GM18951 (cell line): Measurements from ENCODE around the gene MYOG.

Source experiments
- POLR2A ChIP-seq: IDR thresholded peaks from 4 replicates; pipeline ENCODE4 v1.6.1; 2011; ENCODE audit warnings: mild to moderate bottlenecking; ENCODE audit not compliant: insufficient read length, insufficient read depth; ENCODE audit errors: extremely low read depth
- in situ Hi-C: fragments of 300-500 bp; cut with MboI; formaldehyde crosslinking; loops from one replicate; pipeline ENCODE4 v1.12.0; 2022; ENCODE audit warnings: low sequenced_read_pairs, mixed read lengths, inconsistent platforms; ENCODE audit not compliant: unreplicated experiment

MYOG gene

DNA sequence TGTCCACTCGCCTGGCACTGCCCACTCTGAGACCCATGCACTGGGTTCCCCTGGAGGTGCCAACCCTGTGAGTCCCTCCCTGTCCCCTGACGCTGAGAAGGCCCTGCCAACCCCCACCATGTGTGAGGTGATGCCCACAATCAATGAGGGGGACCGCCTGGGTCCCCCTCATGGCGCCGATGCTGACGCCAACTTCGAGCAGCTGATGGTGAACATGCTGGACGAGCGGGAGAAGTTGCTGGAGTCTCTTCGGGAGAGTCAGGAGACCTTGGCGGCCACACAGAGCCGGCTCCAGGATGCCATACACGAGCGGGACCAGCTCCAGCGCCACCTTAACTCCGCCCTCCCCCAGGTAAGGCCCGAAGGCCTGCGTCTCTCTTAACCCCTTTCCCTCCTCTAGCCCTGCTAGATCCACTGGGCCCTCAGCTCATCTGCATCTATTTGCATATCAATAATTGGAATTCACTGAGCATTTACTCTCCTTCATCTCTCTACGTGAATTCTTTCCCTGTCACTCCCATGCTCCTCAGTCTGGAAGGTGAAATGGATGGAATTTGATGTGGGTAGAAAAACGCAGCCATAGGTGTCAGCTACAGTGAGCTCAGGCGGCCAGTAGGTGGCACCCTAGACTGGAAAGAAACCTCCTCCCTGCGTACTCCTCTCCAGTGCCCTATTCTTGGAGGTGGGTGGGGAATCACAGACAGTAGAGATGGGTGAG, 46.8 kb downstream of the MYOG start:
- no peak for TF ChIP-seq POLR2A
- in situ Hi-C loops: loop anchor here (10.0 kb wide), 1 partner anchor 176 kb away; no protein-coding TSS in a partner anchor

DNA sequence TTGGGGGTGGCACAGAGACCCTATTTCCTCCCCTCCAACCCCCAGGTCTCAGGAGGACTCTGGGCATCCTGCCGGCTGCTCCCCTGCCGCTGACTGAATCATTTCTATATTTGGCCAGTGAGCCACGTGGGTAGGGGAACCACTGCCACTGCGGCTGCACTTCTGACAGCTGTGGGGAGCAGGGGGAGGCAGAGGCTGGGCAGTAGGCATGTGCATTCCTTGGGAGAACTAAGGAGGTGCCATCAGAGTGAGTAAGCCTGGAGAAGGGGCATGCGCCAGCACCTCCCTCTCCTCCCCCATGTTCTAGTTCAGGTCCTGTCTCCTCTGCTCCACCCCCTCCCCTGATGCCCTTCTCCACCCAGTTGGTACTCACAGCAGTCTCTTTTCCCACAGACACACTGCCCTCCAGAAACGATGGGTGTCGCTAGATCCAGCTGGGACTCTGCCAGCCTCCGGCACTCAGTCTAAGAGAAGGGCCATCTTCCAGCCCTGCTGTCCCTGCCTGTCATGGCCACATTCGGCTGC, 47.5 kb downstream of the MYOG start:
- TF ChIP-seq POLR2A: no peak
- in situ Hi-C loops: loop anchor here (10.0 kb wide), 1 partner anchor 177 kb away; no protein-coding TSS in a partner anchor

DNA sequence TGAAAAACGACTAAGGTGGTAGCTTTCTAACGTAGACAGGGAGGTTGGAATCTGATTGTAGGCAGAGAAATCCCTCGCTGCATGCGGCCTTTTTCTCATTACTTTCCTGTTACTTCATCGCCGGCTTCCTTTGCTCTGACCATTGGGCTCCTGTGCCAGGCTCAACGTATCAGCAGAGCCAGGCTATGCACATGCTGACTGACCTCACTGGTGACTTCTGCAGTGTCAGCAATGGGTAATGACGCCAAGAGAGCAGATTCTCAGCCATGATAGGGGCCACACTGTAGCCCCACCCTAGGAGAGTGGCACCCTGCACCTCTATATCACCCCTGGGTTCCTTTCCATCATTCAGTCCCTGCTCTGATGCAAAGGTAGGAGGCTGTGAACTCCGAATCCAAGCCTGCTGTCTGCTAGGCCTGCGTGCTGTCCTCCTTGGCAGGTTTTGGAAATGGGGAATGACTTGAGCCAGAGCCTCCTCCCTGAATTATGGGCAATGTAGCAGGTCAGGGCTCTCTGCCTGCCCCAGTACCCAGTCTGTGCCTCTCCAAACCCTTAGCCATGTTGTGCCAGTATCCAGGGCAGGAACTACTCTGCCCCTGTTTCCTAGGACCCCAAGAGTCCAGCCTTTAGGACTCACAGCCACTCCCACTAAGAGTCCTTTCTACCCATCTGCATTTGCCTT, 48.2 kb downstream of the MYOG start:
- in situ Hi-C loops: loop anchor here (10.0 kb wide), 1 partner anchor 177 kb away; no protein-coding TSS in a partner anchor
- TF ChIP-seq POLR2A: no peak

DNA sequence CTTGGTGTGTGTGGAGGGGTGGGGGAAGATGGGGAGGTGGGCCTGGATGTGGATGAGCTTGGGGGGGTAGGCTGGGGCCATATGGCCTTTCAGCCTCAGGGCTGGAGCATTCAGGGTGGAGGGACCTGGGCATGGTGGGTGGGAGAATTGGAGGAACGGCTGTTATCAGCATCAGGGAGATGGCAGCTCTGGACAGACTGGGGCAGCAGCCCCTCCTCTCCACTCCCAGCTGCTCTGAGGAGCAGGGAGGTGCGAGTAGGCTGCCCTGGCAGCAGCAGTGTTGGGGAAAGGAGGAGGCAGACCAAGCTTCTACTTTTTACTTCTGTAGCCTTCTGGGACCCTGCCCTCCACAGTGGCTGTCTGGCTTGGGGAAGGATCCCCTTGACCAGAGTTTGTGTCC, 49.3 kb downstream of the MYOG start:
- no peak for TF ChIP-seq POLR2A
- in situ Hi-C loops: loop anchor here (10.0 kb wide), 1 partner anchor 178 kb away; no protein-coding TSS in a partner anchor

DNA sequence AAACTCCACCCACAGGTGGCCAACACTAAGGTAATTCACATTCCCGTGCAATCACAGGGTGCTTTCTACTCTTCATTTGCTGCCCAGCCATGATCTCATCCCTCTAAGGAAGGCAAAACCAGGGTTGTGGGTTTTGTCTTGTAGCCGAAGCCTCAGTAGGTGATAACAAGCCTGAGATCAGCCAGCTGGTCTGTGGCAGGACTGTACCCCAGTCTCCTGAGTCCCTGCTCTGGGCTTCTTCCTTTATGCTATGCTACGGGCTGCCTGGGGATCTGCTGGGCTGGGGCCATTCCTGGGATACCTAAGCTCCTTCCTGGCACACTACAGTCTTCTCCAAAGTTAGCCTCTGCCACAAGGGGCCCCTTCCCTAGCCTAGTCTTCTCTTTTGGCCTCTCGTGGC, 49.7 kb downstream of the MYOG start:
- in situ Hi-C loops: loop anchor here (10.0 kb wide), 1 partner anchor 179 kb away; no protein-coding TSS in a partner anchor

DNA sequence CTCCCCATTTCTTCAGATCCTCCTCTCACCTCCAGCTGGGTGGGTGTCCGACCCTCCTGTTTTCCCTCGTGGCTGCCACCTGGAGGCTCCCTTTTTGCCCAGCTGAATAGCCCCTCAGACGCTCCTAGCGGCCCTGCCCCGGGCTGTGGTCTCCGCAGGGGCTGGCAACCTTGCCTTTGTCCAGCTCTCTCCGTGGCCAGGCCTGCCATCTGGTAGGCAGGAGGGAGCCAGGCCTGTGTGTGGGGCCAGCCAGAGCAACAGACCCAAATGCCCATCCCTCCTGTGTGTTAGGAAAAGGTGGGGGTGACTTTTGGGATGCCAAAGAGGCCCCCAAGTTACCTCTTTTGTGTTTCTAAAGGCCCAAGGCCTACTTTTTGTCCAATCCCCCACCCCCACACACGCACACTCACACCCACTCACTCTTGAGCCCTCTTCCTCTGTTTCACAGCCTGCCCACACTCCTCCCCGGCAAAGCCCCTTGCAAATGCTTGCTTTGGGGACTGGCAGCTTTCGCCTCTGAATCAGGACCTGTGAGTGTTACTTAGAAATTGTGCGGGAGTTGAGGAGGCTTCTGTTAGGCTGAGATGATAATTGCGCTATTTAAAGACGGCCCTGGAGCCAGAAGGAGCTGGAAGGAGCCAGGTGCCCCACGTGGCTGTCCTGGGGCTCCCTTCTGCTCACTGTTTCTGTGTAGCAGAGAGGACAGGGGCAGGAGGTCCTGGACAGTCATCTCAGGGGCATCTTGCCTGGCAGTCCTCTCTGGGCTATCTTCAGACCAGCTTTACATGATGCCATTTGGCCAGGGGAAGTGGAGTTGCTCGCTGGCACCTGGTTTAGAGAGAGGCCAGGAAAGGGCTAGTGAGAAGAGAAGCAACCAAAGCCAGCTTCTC, 50.5 kb downstream of the MYOG start:
- in situ Hi-C loops: loop anchor here (10.0 kb wide), 1 partner anchor 179 kb away; no protein-coding TSS in a partner anchor
- TF ChIP-seq POLR2A: no peak

More for the DNA sequence above, 49.7 kb downstream of the MYOG start:
- no peak for TF ChIP-seq POLR2A

DNA sequence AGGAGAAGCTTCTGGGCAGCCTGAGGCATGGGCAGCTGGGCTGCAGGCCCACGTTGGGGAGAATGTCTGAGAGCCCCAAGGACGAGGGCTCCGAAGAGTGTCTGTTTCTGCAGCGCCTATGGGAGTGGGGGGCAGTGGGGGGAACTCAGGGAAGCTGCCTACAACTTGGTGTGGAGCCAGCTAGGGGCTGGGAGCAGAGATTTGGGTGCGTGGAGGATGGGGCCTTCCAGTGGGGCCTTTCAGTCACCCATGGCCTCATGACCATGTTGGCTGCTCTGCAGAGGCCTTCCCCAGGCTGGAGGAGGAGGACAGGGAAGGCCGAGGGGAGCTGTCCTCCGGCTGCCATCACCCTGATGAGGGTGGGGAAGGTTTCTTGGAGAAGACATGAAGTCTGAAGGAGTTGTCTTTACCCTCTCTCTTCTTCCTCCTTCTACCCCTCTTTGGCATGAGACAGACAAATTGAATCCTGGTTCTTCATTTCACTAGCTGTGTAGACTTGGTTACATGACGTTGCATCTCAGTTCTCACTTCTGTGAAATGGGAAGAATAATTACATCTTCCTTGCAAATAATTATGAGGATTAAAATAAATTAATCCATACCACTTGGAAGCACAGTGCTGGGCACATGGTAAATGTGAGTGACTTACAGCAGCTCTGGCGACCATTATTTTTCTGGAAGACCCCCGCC, 51.2 kb downstream of the MYOG start:
- TF ChIP-seq POLR2A: no peak
- in situ Hi-C loops: loop anchor here (10.0 kb wide), 1 partner anchor 180 kb away; no protein-coding TSS in a partner anchor

DNA sequence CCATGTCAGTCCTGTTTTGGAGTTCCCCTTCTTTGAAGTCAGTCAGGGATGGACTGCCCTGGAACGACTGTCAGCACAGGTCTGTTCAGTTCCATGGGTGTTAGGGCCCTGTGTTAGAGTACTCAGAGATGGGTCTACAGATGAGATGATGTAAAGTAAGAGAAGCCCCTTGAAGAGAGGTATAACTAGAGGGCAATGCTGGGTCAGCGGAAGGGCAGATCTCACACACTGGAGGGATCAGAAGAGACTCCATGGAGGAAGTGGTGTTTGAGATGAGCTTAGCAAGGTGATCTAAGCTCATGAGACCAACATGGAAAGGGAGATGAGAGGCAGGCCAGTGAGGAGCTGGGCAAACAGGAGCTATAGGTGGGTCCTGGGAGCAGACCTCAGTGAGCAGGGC, 51.9 kb downstream of the MYOG start:
- in situ Hi-C loops: loop anchor here (10.0 kb wide), 1 partner anchor 181 kb away; no protein-coding TSS in a partner anchor
- TF ChIP-seq POLR2A: no peak

DNA sequence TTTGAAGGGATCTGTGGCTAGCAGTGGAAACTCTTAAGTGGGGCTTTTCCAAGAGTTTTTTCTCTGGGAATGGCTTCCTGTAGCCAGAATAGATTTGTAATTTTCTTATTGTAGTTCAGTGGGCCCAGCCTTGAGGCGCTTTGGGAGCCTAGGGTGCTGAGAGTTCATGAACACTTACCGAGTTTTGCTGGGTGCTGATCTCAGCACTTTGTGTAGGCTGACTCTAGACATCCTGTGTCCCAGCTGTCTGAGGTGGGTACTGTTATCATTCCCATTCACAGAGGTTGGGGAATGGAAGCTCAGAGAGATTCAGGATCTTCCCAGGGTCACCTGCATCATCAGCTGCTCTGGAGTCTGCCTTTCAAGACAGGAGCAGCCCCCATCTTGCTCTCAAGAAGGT, 52.5 kb downstream of the MYOG start:
- TF ChIP-seq POLR2A: no peak
- in situ Hi-C loops: loop anchor here (10.0 kb wide), 1 partner anchor 182 kb away; no protein-coding TSS in a partner anchor
